ENCODE results near the gene HDAC1. TPM values are rescaled to one million over a fixed set of nuclear protein-coding genes. Genes with fewer than 3 reads are reported as not detected.

Gene HDAC1
- total and polyA plus RNA-seq, 2 of the 13 experiments (the other 11 are each of a cell fraction or from before 2014, with no cell fraction given): 93.5 to 189 TPM

GRCh38 chr1:32367912-32368635 is 76.2 kb downstream of the HDAC1 start:
- intact Hi-C loops (cut with micrococcal nuclease; ENCODE audit: unreplicated experiment) (no loop called here), in situ Hi-C loops (cut with HindIII; ENCODE audit: extremely low pct_ligation_motif_present, low pct_unique_long_range_greater_than_20kb) (no loop called here)
- Histone ChIP-seq H3K27me3 (ENCODE audit: control insufficient read depth in 1 of 2, insufficient read depth in 2 of 2, low read length in 2 of 2) (no peaks in the 10 kb centered on the region), H3K4me1 (ENCODE audit: insufficient read depth, low read length) (no peaks in the 10 kb centered on the region), H3K9ac (ENCODE audit: insufficient read depth, low read depth, low read length) (no peak overlapping the region), H3K9me3 (ENCODE audit: low read length) (no peaks in the 10 kb centered on the region), H2AFZ (ENCODE audit: low read length) (no peak overlapping the region), H3K4me3 (replicated peaks in 1 of 3; ENCODE audit: insufficient read depth in 1 of 3, low read depth in 2 of 3, low read length in 3 of 3) (no peak overlapping the region), H3K36me3 (replicated peaks in 1 of 2; ENCODE audit: control insufficient read depth in 1 of 2, insufficient read depth in 2 of 2, low read length in 2 of 2) (peaks cover 27 to 69% of the 10 kb centered on the region in 2 experiments), H4K20me1 (ENCODE audit: insufficient read depth, low read length) (no peaks in the 10 kb centered on the region), H3K27ac (ENCODE audit: extremely low read length, insufficient read depth, low read length) (no peak overlapping the region), H3K4me2 (ENCODE audit: low read depth, low read length) (no peak overlapping the region), H3K79me2 (ENCODE audit: insufficient read depth, low read length) (no peaks in the 10 kb centered on the region)
- FAIRE-seq (no peak), ATAC-seq (no peak), DNase-seq (ENCODE audit: low spot score) (no peak)
- TF ChIP-seq ZNF121 (CRISPR knock-in tag; IDR thresholded peaks at IDR 0.05) (peak; percentile 54; the same call in 1 of the 2 replicates), RBFOX2 (IDR thresholded peaks at IDR 0.05; ENCODE audit: low read depth, low read length) (0 out of 2 replicates have a peak, but pooled peaks have one; percentile 21), ZNF33B (CRISPR knock-in tag; IDR thresholded peaks at IDR 0.05) (no peak)
- TF ChIP-seq, protein P1, sequence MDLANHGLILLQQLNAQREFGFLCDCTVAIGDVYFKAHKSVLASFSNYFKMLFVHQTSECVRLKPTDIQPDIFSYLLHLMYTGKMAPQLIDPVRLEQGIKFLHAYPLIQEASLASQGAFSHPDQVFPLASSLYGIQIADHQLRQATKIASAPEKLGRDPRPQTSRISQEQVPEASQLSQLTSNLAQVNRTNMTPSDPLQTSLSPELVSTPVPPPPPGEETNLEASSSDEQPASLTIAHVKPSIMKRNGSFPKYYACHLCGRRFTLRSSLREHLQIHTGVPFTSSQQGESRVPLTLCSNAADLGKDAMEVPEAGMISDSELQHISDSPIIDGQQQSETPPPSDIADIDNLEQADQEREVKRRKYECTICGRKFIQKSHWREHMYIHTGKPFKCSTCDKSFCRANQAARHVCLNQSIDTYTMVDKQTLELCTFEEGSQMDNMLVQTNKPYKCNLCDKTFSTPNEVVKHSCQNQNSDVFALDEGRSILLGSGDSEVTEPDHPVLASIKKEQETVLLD (CRISPR knock-in tag; IDR thresholded peaks at IDR 0.05; ENCODE audit: low read depth): no peak
- POLR2A ChIA-PET: interaction anchor here (0.8 to 1.4 kb wide), 3 partner anchors 10 to 26 kb away, joined by 3 to 4 read pairs (median 4); partner anchors contain the start of gene BSDC1
- whole genome bisulfite sequencing (ENCODE audit: low lambda C conversion rate): 94% methylated on average over 7 of the region's 7 CpGs
- CTCF ChIA-PET (ENCODE audit: low intra/inter-chr PET ratio, low total read pairs): no interaction called here
- no TSS peak for BruUV-seq (replicated peaks)

- Histone ChIP-seq H3K27ac (ENCODE audit: extremely low read length, insufficient read depth, low read length) (no peak overlapping the region), H3K9ac (ENCODE audit: insufficient read depth, low read depth, low read length) (no peak overlapping the region), H2AFZ (ENCODE audit: low read length) (no peak overlapping the region), H3K27me3 (ENCODE audit: control insufficient read depth in 1 of 2, insufficient read depth in 2 of 2, low read length in 2 of 2) (no peaks in the 10 kb centered on the region), H3K4me2 (ENCODE audit: low read depth, low read length) (no peak overlapping the region), H3K36me3 (replicated peaks in 1 of 2; ENCODE audit: control insufficient read depth in 1 of 2, insufficient read depth in 2 of 2, low read length in 2 of 2) (peaks cover 39 to 74% of the 10 kb centered on the region in 2 experiments), H3K4me1 (ENCODE audit: insufficient read depth, low read length) (no peaks in the 10 kb centered on the region), H3K4me3 (replicated peaks in 1 of 3; ENCODE audit: insufficient read depth in 1 of 3, low read depth in 2 of 3, low read length in 3 of 3) (no peak overlapping the region), H4K20me1 (ENCODE audit: insufficient read depth, low read length) (no peaks in the 10 kb centered on the region), H3K9me3 (ENCODE audit: low read length) (no peaks in the 10 kb centered on the region), H3K79me2 (ENCODE audit: insufficient read depth, low read length) (no peaks in the 10 kb centered on the region)
- ChIA-PET CTCF (ENCODE audit: low intra/inter-chr PET ratio, low total read pairs) (interaction anchor here (1.1 kb wide), 1 partner anchor 157 kb away, joined by 3 read pairs; no protein-coding TSS in a partner anchor), POLR2A (interaction anchor here (0.7 to 1.2 kb wide), 3 partner anchors 20 to 36 kb away, joined by 3 to 5 read pairs (median 4); partner anchors contain the start of genes BSDC1 and MARCKSL1)
- WGBS (ENCODE audit: low lambda C conversion rate): 100% methylated on average over 5 of the region's 5 CpGs
- no peak for DNase-seq (ENCODE audit: low spot score)
- FAIRE-seq: no peak
- BruUV-seq (replicated peaks): no TSS peak
- in situ Hi-C loops (cut with HindIII; ENCODE audit: extremely low pct_ligation_motif_present, low pct_unique_long_range_greater_than_20kb): no loop called here
- peak; percentile 64 for ATAC-seq
- intact Hi-C loops (cut with micrococcal nuclease; ENCODE audit: unreplicated experiment): no loop called here
- no peak for TF ChIP-seq POLR2AphosphoS5 (IDR thresholded peaks at IDR 0.05; ENCODE audit: low read depth, low read length)
- TF ChIP-seq ZNF879 (CRISPR knock-in tag; IDR thresholded peaks at IDR 0.05): no peak
- peak; percentile 67 for TF ChIP-seq STAG1 (CRISPR knock-in tag; IDR thresholded peaks at IDR 0.05)
- TF ChIP-seq RAD21 (CRISPR knock-in tag; IDR thresholded peaks at IDR 0.05): 0 out of 2 replicates have a peak, but pooled peaks have one; percentile 17
- no peak for TF ChIP-seq FOXP4 (CRISPR knock-in tag; IDR thresholded peaks at IDR 0.05)
- TF ChIP-seq ZNF264 (CRISPR knock-in tag; IDR thresholded peaks at IDR 0.05): no peak
Measured at GRCh38 chr1:32372149-32372756, 80.4 kb downstream of the HDAC1 start.

Data from HepG2 (cell line).